Esophagus muscularis mucosa (tissue), 4 donors: ENCODE measurements around the gene PIP5K1B. TPM values are rescaled to one million over a fixed set of nuclear protein-coding genes. Genes with fewer than 3 reads are reported as not detected.
A peak's percentile ranks its signal among the peaks of the same experiment; 100 is the strongest.

Experiments used
- DNase-seq: peaks from one replicate; pipeline ENCODE4 v3.0.0-alpha.2; 2017; ENCODE audit errors: extremely low spot score
- H3K27ac ChIP-seq, 4 donors: fragments of 200-600 bp; sonication (generic); replicated peaks in 1 of 4; 1 replicate in 3 of 4; 2 replicates in 1 of 4; pipeline ENCODE4 v1.5.1; 2016 to 2019; ENCODE audit warnings: mild to moderate bottlenecking in 1 of 4
- H3K27me3 ChIP-seq, 4 donors: fragments of 200-600 bp; sonication (generic); one replicate each; pipeline versions ENCODE4 v1.5.1 to v1.6.0; 2016 to 2019
- H3K36me3 ChIP-seq, 4 donors: fragments of 200-600 bp; sonication (generic); one replicate each; pipeline ENCODE4 v1.5.1; 2016 to 2019
- H3K4me1 ChIP-seq, 4 donors: fragments of 200-600 bp; sonication (generic); one replicate each; pipeline ENCODE4 v1.5.1; 2016 to 2019
- H3K4me3 ChIP-seq, 4 donors: fragments of 200-600 bp; sonication (generic); 1 replicate in 2 of 4; 2 replicates in 2 of 4; pipeline ENCODE4 v1.5.1; 2016 to 2019; ENCODE audit warnings: mild to moderate bottlenecking in 4 of 4, moderate library complexity in 1 of 4
- H3K9me3 ChIP-seq, 4 donors: fragments of 200-600 bp; sonication (generic); 1 replicate in 3 of 4; 2 replicates in 1 of 4; pipeline ENCODE4 v1.5.1; 2016 to 2019
- EP300 ChIP-seq: sonication (generic); formaldehyde crosslinking; IDR thresholded peaks from one replicate; pipeline ENCODE4 v1.6.1; 2017; ENCODE audit warnings: antibody characterized with exemption
- POLR2A ChIP-seq: fragments of 450-650 bp; IDR thresholded peaks from one replicate; pipeline ENCODE4 v1.6.1; 2017; ENCODE audit warnings: antibody characterized with exemption, moderate library complexity, mild to moderate bottlenecking, low read depth
- POLR2AphosphoS5 ChIP-seq, 2 donors: sonication (generic); formaldehyde crosslinking; IDR thresholded peaks; one replicate each; pipeline ENCODE4 v1.6.1; 2017; ENCODE audit warnings: antibody characterized with exemption in 2 of 2
- WGBS: methylation state at CpG from one replicate; pipeline ENCODE4 v1.1.5; 2018; 5-methylcytosine and 5-hydroxymethylcytosine counted together
- intact Hi-C: fragments of 100-400 bp; cut with DNase I; formaldehyde crosslinking; loops from one replicate; pipeline ENCODE4 v1.15.1; 2023
- total RNA-seq, 4 donors: library from RNA; depleted of rRNA; stranded (reverse); fragments of >200 nt; gene quantifications; one replicate each; pipeline versions ENCODE4 v1.1.0 to v1.2.1, GENCODE V29; 2016
- TF ChIP-seq, protein P1 (sequence below), 3 experiments: fragments of 200-600 bp in 2 of 3; fragments of 450-650 bp in 1 of 3; sonication (generic) in 2 of 3; IDR thresholded peaks; one replicate each; pipeline ENCODE4 v1.5.1; 2017 to 2019; ENCODE audit warnings: antibody characterized with exemption in 3 of 3, mild to moderate bottlenecking in 2 of 3, moderate library complexity in 1 of 3

Gene PIP5K1B
- total RNA-seq, 4 donors from 2014 or later: 0.42 to 1.7 (median 1.2) TPM

DNA sequence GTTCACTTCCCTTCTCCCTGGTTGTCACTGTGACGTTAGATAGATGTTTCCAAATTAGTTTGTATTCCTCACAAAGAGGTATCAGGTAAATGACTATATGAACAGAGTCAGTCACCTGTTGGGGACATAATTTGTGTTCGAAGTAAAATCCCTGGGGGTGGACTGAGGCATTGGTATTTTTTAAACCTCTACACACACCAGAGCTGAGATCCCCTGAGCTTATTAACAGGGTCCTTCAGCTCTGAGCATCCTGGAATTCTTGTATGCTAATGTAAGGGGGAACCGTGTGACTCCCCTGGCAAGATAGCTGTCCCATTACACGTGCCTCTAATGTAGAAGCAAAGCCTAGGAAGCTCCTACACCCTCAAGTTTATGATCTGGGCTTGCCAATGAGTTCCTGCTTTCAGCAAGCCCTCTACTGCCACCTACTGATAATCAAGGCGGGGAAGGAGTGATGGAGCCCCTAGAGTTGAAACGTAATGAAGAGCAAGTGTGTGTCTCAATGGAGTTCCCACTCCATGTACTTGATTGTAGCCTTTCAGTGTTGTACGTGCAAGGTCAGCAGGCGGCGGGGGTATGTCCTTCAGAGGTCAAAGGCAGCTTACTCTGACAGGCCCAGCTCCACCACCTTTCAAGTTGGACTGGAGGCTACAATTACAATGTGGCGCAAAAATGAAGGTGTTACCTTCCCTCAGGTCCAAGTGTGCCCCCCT, 294.5 kb downstream of the PIP5K1B start:
- intact Hi-C loops: loop anchor here (5.0 to 10.0 kb wide), 2 partner anchors 295 to 417 kb away; partner anchors contain the start of gene PIP5K1B
- Histone ChIP-seq H3K9me3 (no peaks in the 10 kb centered on the region), H3K36me3 (no peaks in the 10 kb centered on the region), H3K27ac (no peak overlapping the region), H3K4me3 (no peak overlapping the region), H3K27me3 (no peaks in the 10 kb centered on the region), H3K4me1 (peaks cover 0 to 16% (median 2%) of the 10 kb centered on the region in 4 donors)
- DNase-seq: no peak
- 32% methylated on average over 9 of the region's 10 CpGs for WGBS
- TF ChIP-seq POLR2AphosphoS5 (IDR thresholded peaks at IDR 0.05): peak in 1 of 2 donors; percentile 15
- TF ChIP-seq, protein P1, sequence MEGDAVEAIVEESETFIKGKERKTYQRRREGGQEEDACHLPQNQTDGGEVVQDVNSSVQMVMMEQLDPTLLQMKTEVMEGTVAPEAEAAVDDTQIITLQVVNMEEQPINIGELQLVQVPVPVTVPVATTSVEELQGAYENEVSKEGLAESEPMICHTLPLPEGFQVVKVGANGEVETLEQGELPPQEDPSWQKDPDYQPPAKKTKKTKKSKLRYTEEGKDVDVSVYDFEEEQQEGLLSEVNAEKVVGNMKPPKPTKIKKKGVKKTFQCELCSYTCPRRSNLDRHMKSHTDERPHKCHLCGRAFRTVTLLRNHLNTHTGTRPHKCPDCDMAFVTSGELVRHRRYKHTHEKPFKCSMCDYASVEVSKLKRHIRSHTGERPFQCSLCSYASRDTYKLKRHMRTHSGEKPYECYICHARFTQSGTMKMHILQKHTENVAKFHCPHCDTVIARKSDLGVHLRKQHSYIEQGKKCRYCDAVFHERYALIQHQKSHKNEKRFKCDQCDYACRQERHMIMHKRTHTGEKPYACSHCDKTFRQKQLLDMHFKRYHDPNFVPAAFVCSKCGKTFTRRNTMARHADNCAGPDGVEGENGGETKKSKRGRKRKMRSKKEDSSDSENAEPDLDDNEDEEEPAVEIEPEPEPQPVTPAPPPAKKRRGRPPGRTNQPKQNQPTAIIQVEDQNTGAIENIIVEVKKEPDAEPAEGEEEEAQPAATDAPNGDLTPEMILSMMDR (IDR thresholded peaks at IDR 0.05): peak; percentile 63 to 77 (median 68)
- TF ChIP-seq EP300: no peak
- no peak for TF ChIP-seq POLR2A

DNA sequence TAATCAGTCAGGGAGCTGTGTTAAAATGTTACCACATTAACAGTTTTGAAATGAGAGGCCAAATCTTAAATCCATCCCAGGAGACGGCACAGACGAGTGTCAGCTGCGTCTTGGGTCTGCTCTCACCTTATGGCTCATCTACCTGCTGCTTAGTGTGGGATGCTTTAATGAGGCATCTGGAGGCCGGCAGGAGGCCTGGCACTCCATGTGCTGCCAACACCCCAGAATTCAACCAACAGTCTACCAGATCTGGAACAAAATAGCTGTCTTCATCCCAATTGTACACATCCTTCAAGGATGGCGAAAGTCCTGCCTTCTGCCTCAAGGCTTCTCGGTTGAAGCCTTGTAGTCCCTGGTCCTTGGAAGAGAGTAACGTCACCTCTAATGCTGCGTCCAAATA, 296.9 kb downstream of the PIP5K1B start:
- H3K9me3 ChIP-seq: no peaks in the 10 kb centered on the region
- intact Hi-C loops: no loop called here
- no peaks in the 10 kb centered on the region for H3K27me3 ChIP-seq
- DNase-seq: no peak
- H3K27ac ChIP-seq: no peak overlapping the region
- 81% methylated on average over 7 of the region's 8 CpGs for WGBS
- no peak for TF ChIP-seq POLR2A
- TF ChIP-seq, protein P1 (IDR thresholded peaks at IDR 0.05): no peak
- no peak for TF ChIP-seq POLR2AphosphoS5 (IDR thresholded peaks at IDR 0.05)
- no peak for TF ChIP-seq EP300
- H3K36me3 ChIP-seq: no peaks in the 10 kb centered on the region
- H3K4me3 ChIP-seq: no peak overlapping the region
- H3K4me1 ChIP-seq: peaks cover 0 to 16% (median 2%) of the 10 kb centered on the region in 4 donors

DNA sequence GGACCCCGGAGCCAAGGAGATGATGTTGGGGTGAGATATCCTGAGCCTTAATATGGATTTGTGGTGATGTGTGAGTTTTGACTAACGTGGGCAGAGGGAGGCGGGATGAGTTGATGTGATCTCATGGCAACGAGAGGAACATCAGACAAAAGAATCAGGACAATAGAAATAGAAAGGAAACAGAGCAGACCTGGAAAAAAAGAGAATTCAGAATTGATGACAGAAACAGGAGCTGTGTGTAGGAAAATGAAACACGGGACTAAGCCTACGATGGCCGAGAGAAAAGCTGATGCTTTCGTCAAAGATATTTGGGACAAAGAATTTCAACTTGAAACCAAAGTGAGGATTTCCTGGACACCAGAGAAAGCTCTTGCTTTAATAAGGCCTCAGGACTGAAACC, 298.0 kb downstream of the PIP5K1B start:
- WGBS: 76% methylated on average over 8 of the region's 8 CpGs
- intact Hi-C loops: no loop called here
- no peaks in the 10 kb centered on the region for H3K27me3 ChIP-seq

DNA sequence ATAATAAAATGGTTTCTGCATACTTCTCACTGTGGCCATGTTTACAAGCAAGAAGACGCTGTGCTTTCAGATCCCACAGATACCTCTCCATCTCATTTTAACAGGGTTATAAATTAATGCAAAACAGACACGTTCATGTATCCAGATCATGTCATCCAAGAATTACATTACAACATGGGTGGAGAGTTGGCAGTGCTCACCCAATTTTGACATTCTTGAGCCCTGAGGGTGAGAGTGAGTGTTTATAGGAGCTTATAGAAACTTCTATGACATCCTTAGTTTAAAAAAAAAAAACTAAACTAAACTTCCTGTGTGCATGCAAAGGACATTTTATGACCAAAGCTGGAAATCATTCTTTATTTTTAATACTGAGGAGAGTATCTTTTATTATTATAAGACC, 299.8 kb downstream of the PIP5K1B start:
- WGBS: 32% methylated on average over 2 of the region's 2 CpGs
- DNase-seq: no peak
- Histone ChIP-seq H3K27ac (no peak overlapping the region), H3K9me3 (no peaks in the 10 kb centered on the region), H3K27me3 (no peaks in the 10 kb centered on the region), H3K4me3 (no peak overlapping the region), H3K36me3 (no peaks in the 10 kb centered on the region), H3K4me1 (no peaks in the 10 kb centered on the region)
- intact Hi-C loops: no loop called here
- no peak for TF ChIP-seq POLR2A
- TF ChIP-seq EP300: no peak
- no peak for TF ChIP-seq POLR2AphosphoS5 (IDR thresholded peaks at IDR 0.05)

More for the DNA sequence above, 298.0 kb downstream of the PIP5K1B start:
- DNase-seq: no peak
- H3K4me3 ChIP-seq: no peak overlapping the region
- no peaks in the 10 kb centered on the region for H3K36me3 ChIP-seq
- peaks cover 0 to 12% (median 2%) of the 10 kb centered on the region in 4 donors for H3K4me1 ChIP-seq
- TF ChIP-seq, protein P1 (IDR thresholded peaks at IDR 0.05): no peak
- TF ChIP-seq POLR2A: no peak
- no peaks in the 10 kb centered on the region for H3K9me3 ChIP-seq
- no peak overlapping the region for H3K27ac ChIP-seq

DNA sequence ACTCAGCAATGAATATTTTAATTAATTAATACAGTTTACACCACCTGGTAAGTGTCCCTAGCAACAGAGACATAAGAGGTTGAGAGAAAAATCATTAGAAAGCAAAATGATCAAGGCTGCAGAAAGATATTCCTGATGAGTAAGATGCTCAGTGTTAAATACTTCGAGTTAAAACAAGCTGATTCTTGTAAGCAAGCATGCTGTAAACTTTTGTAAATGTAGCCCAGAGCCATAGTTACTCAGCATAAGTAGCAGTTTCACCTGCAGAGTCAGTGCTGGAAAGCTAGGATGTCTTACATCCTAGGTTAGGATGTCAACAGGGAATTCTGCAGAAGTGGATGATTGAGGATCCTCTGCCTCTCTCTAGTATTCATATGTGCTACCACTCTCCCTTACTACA, 304.7 kb downstream of the PIP5K1B start:
- WGBS: 57% methylated on average over 1 of the region's 1 CpG

More for the DNA sequence above, 304.7 kb downstream of the PIP5K1B start:
- Histone ChIP-seq H3K27ac (no peak overlapping the region), H3K36me3 (no peaks in the 10 kb centered on the region), H3K4me3 (no peak overlapping the region), H3K4me1 (no peaks in the 10 kb centered on the region), H3K27me3 (no peaks in the 10 kb centered on the region), H3K9me3 (no peaks in the 10 kb centered on the region)
- intact Hi-C loops: no loop called here
- TF ChIP-seq, protein P1 (IDR thresholded peaks at IDR 0.05): no peak
- TF ChIP-seq POLR2AphosphoS5 (IDR thresholded peaks at IDR 0.05) (no peak), EP300 (no peak), POLR2A (no peak)
- DNase-seq: no peak
